CD4-positive, alpha-beta memory T cell (primary cell): ENCODE measurements around the gene CHFR. TPM values are rescaled to one million over a fixed set of nuclear protein-coding genes. Genes with fewer than 3 reads are reported as not detected.

ENCODE experiments used
- CTCF ChIA-PET: fragments of 350-600 bp; sonication (Branson Sonifier 250); formaldehyde crosslinking; loops from one replicate; lab custom pipeline; 2021; ENCODE audit warnings: inconsistent platforms; ENCODE audit not compliant: partially characterized antibody; lab: Charles Lee
- POLR2A ChIA-PET: fragments of 350-600 bp; sonication (Branson Sonifier 250); formaldehyde crosslinking; loops from one replicate; lab custom pipeline; 2021; ENCODE audit not compliant: partially characterized antibody; lab: Charles Lee
- DNase-seq, 5 donors: peaks; one replicate each; pipeline versions ENCODE4 v3.0.0 to v3.0.0-alpha.2; 2020 to 2022; ENCODE audit warnings: mixed read lengths in 1 of 5
- H3K27ac ChIP-seq: one replicate; pipeline ENCODE4 v1.7.0; 2013; ENCODE audit warnings: low read depth, low read length
- H3K27me3 ChIP-seq: 2 replicates; pipeline ENCODE4 v1.7.0; 2013; ENCODE audit warnings: mild to moderate bottlenecking, low read length, moderate library complexity; ENCODE audit not compliant: insufficient read depth
- H3K36me3 ChIP-seq: 2 replicates; pipeline ENCODE4 v1.7.0; 2013; ENCODE audit warnings: mild to moderate bottlenecking, low read length, moderate library complexity; ENCODE audit not compliant: insufficient read depth
- H3K4me1 ChIP-seq: 2 replicates; pipeline ENCODE4 v1.7.0; 2013; ENCODE audit warnings: mild to moderate bottlenecking, low read length, moderate library complexity; ENCODE audit not compliant: insufficient read depth
- H3K4me3 ChIP-seq, 2 donors: one replicate each; pipeline ENCODE4 v1.7.0; 2013; ENCODE audit warnings: low read length in 2 of 2, mild to moderate bottlenecking in 1 of 2
- H3K9me3 ChIP-seq, 2 donors: one replicate each; pipeline ENCODE4 v1.7.0; 2013; ENCODE audit warnings: low read length in 2 of 2, control low read depth in 1 of 2; ENCODE audit not compliant: control insufficient read depth in 1 of 2
- H3K27ac Mint-ChIP-seq, 7 donors: one replicate each; pipeline ENCODE4 v1.8.0; 2020 to 2021; ENCODE audit warnings: mixed read lengths in 7 of 7, mild to moderate bottlenecking in 6 of 7, inconsistent platforms in 3 of 7, moderate library complexity in 3 of 7
- H3K27me3 Mint-ChIP-seq, 2 donors: one replicate each; pipeline ENCODE4 v1.8.0; 2020 to 2021; ENCODE audit warnings: mixed read lengths in 2 of 2
- H3K36me3 Mint-ChIP-seq, 2 donors: one replicate each; pipeline ENCODE4 v1.8.0; 2020 to 2021; ENCODE audit warnings: mixed read lengths in 2 of 2, inconsistent platforms in 1 of 2, mild to moderate bottlenecking in 1 of 2
- H3K4me1 Mint-ChIP-seq, 4 donors: one replicate each; pipeline ENCODE4 v1.8.0; 2020 to 2021; ENCODE audit warnings: mixed read lengths in 4 of 4, mild to moderate bottlenecking in 1 of 4
- H3K4me3 Mint-ChIP-seq, 8 donors: one replicate each; pipeline ENCODE4 v1.8.0; 2020 to 2021; ENCODE audit warnings: mixed read lengths in 8 of 8, mild to moderate bottlenecking in 7 of 8, moderate library complexity in 6 of 8, inconsistent platforms in 3 of 8
- H3K9me3 Mint-ChIP-seq, 8 donors: one replicate each; pipeline ENCODE4 v1.8.0; 2020 to 2021; ENCODE audit warnings: mixed read lengths in 8 of 8, mild to moderate bottlenecking in 5 of 8, inconsistent platforms in 3 of 8, moderate library complexity in 1 of 8
- intact Hi-C: fragments of 100-400 bp; cut with micrococcal nuclease; formaldehyde crosslinking; loops from one replicate; pipeline ENCODE4 v1.15.1; 2023
- polyA plus RNA-seq, 2 donors: library from polyadenylated mRNA; unstranded; fragments of 300-500 nt; fragmentation: Illumina TruSeq; gene quantifications; one replicate each; pipeline ENCODE4 v1.2.3, GENCODE V29; 2021
- total RNA-seq, 2 experiments: library from RNA; stranded (reverse); gene quantifications; one replicate each; pipeline ENCODE4 v1.2.3, GENCODE V29; 2021

CHFR gene
- total and polyA plus RNA-seq, 4 experiments from 2014 or later, result 31.6 to 79.4 (median 50.6) TPM

GRCh38 chr12:132789099-132789471, 98.3 kb downstream of the CHFR start:
- Mint-ChIP-seq H3K27me3 (no peaks in the 10 kb centered on the region), H3K36me3 (peaks cover 36 to 61% of the 10 kb centered on the region in 2 donors), H3K4me3 (no peak overlapping the region), H3K9me3 (peaks cover 0 to 4% (median 0%) of the 10 kb centered on the region in 8 donors), H3K27ac (no peak overlapping the region), H3K4me1 (no peaks in the 10 kb centered on the region)
- Histone ChIP-seq H3K9me3 (no peaks in the 10 kb centered on the region), H3K4me3 (no peak overlapping the region), H3K36me3 (peaks cover 52% of the 10 kb centered on the region), H3K4me1 (no peaks in the 10 kb centered on the region), H3K27ac (no peak overlapping the region), H3K27me3 (no peaks in the 10 kb centered on the region)
- POLR2A ChIA-PET, result no interaction called here
- no peak for DNase-seq
- CTCF ChIA-PET, result no interaction called here
- intact Hi-C loops, result no loop called here

DNA sequence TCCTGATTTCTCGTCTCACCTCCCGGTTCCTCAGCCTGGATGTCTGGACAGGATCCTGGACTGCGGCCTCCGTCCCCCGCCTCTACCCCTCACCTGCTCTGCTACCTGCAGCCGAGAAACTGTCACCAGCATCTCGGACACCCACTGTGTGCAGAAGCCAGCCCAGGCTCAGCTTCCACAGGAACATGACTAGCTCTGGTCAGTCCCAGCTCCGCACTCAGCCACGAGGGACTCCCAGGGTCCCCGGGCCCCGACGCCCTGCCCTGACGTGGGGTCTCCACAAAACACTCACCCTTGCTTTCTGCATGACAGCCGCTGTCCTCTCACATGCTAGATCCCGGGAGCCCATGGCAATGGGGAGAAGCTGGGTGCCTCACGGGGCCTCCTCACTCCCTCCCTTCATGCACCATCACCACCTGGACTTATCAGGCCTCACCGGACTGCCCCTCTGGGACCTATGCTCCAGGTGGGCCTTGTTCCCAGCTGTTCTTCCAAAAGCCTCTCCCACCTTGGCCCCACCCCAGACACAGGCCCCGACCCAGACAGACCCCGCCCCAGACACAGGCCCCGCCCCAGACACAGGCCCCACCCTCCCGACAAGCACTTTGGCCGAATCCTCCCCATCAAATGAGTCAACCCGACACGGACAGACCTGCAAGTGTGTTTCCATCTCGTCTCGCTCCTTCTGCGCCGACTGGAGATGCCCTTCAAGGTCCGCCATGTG, 98.9 kb downstream of the CHFR start:
- Mint-ChIP-seq H3K36me3 (peaks cover 36 to 59% of the 10 kb centered on the region in 2 donors), H3K4me3 (no peak overlapping the region), H3K27ac (peak overlapping the region in 3 of 7 donors; percentile 31 to 77 (median 40)), H3K9me3 (peaks cover 0 to 4% (median 0%) of the 10 kb centered on the region in 8 donors), H3K27me3 (no peaks in the 10 kb centered on the region), H3K4me1 (no peaks in the 10 kb centered on the region)
- no peaks in the 10 kb centered on the region for H3K27me3 ChIP-seq
- ChIA-PET POLR2A (no interaction called here), CTCF (no interaction called here)
- no peaks in the 10 kb centered on the region for H3K9me3 ChIP-seq
- H3K4me1 ChIP-seq, result no peaks in the 10 kb centered on the region
- no peak for DNase-seq
- H3K27ac ChIP-seq, result no peak overlapping the region
- no peak overlapping the region for H3K4me3 ChIP-seq
- intact Hi-C loops, result no loop called here
- H3K36me3 ChIP-seq, result peaks cover 52% of the 10 kb centered on the region

- Mint-ChIP-seq H3K36me3 (peaks cover 36 to 60% of the 10 kb centered on the region in 2 donors), H3K9me3 (peaks cover 0 to 4% (median 0%) of the 10 kb centered on the region in 8 donors), H3K27me3 (no peaks in the 10 kb centered on the region), H3K4me1 (no peaks in the 10 kb centered on the region), H3K27ac (peak overlapping the region in 3 of 7 donors; percentile 31 to 77 (median 40)), H3K4me3 (no peak overlapping the region)
- H3K4me3 ChIP-seq, result no peak overlapping the region
- no peak for DNase-seq
- intact Hi-C loops, result no loop called here
- H3K4me1 ChIP-seq, result no peaks in the 10 kb centered on the region
- no peak overlapping the region for H3K27ac ChIP-seq
- ChIA-PET CTCF (no interaction called here), POLR2A (no interaction called here)
- H3K27me3 ChIP-seq, result no peaks in the 10 kb centered on the region
- H3K9me3 ChIP-seq, result no peaks in the 10 kb centered on the region
- peaks cover 53% of the 10 kb centered on the region for H3K36me3 ChIP-seq
These were observed 99.5 kb downstream of the CHFR start for GRCh38 chr12:132787877-132788276.

- peaks cover 45% of the 10 kb centered on the region for H3K36me3 ChIP-seq
These were observed 101.2 kb downstream of the CHFR start for GRCh38 chr12:132786192-132786591.

DNA sequence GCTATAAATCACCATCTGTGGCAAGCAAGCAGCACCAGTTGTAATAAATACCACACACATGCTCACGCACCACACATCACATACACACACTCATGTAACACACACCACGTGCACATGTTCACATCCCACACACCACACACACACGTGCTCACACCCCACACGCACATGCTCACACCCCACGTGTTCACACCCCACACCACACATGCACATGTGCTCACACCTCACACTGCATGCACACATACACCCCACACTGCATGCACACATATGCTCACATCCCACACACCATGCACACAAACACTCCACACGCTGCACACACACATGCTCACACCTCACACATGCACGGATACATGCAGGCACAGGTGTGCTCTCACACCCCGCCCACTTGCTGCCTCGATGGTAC, 102.8 kb downstream of the CHFR start:
- Histone ChIP-seq H3K4me3 (no peak overlapping the region), H3K27me3 (no peaks in the 10 kb centered on the region), H3K36me3 (peaks cover 54% of the 10 kb centered on the region), H3K4me1 (no peaks in the 10 kb centered on the region), H3K9me3 (no peaks in the 10 kb centered on the region), H3K27ac (no peak overlapping the region)
- Mint-ChIP-seq H3K4me3 (no peak overlapping the region), H3K4me1 (peaks cover 0 to 5% (median 0%) of the 10 kb centered on the region in 4 donors), H3K9me3 (peaks cover 0 to 4% (median 0%) of the 10 kb centered on the region in 8 donors), H3K36me3 (peaks cover 51 to 71% of the 10 kb centered on the region in 2 donors), H3K27me3 (no peaks in the 10 kb centered on the region), H3K27ac (peak overlapping the region in 1 of 7 donors; percentile 75)
- POLR2A ChIA-PET, result no interaction called here
- intact Hi-C loops, result no loop called here
- DNase-seq, result no peak
- CTCF ChIA-PET, result no interaction called here

More at GRCh38 chr12:132786192-132786591, 101.2 kb downstream of the CHFR start:
- H3K27me3 ChIP-seq, result no peaks in the 10 kb centered on the region
- no peaks in the 10 kb centered on the region for H3K4me1 Mint-ChIP-seq
- POLR2A ChIA-PET, result no interaction called here
- CTCF ChIA-PET, result no interaction called here
- peaks cover 0 to 4% (median 0%) of the 10 kb centered on the region in 8 donors for H3K9me3 Mint-ChIP-seq
- no peak overlapping the region for H3K4me3 ChIP-seq
- DNase-seq, result no peak
- H3K9me3 ChIP-seq, result no peaks in the 10 kb centered on the region
- H3K27me3 Mint-ChIP-seq, result no peaks in the 10 kb centered on the region
- intact Hi-C loops, result no loop called here
- no peaks in the 10 kb centered on the region for H3K4me1 ChIP-seq
- H3K27ac ChIP-seq, result no peak overlapping the region
- peaks cover 43 to 62% of the 10 kb centered on the region in 2 donors for H3K36me3 Mint-ChIP-seq
- H3K4me3 Mint-ChIP-seq, result no peak overlapping the region
- H3K27ac Mint-ChIP-seq, result no peak overlapping the region

- H3K27me3 ChIP-seq, result no peaks in the 10 kb centered on the region
- Mint-ChIP-seq H3K27ac (no peak overlapping the region), H3K4me3 (peak overlapping the region in 1 of 8 donors; percentile 45), H3K4me1 (peaks cover 0 to 6% (median 0%) of the 10 kb centered on the region in 4 donors), H3K36me3 (peaks cover 48 to 71% of the 10 kb centered on the region in 2 donors), H3K27me3 (no peaks in the 10 kb centered on the region), H3K9me3 (peaks cover 0 to 4% (median 0%) of the 10 kb centered on the region in 8 donors)
- ChIA-PET CTCF (no interaction called here), POLR2A (no interaction called here)
- no peak overlapping the region for H3K4me3 ChIP-seq
- no peak for DNase-seq
- no peak overlapping the region for H3K27ac ChIP-seq
- H3K4me1 ChIP-seq, result no peaks in the 10 kb centered on the region
- no peaks in the 10 kb centered on the region for H3K9me3 ChIP-seq
- intact Hi-C loops, result no loop called here
- H3K36me3 ChIP-seq, result peaks cover 52% of the 10 kb centered on the region
These were observed 103.4 kb downstream of the CHFR start for GRCh38 chr12:132783917-132784531.
